SK-N-SH (cell line): Measurements from ENCODE around the gene IL10RB. TPM values are rescaled to one million over a fixed set of nuclear protein-coding genes. Genes with fewer than 3 reads are reported as not detected.

Source experiments
- CTCF ChIA-PET: fragments of 300-600, 350-600 bp; formaldehyde crosslinking; extraction: SDS; loops from one replicate; lab custom pipeline; 2021; lab: Yijun Ruan, JAX
- POLR2A ChIA-PET: fragments of 350-600 bp; sonication (Branson Sonifier 250); formaldehyde crosslinking; extraction: SDS; loops from one replicate; lab custom pipeline; 2020; ENCODE audit warnings: antibody characterized with exemption, inconsistent platforms; lab: Yijun Ruan, JAX
- DNase-seq: peaks from one replicate; pipeline ENCODE4 v3.0.0; 2012
- H2AFZ ChIP-seq: fragments of 200-600 bp; sonication (generic); 2 replicates; pipeline ENCODE4 v1.8.1; 2016; ENCODE audit warnings: antibody characterized with exemption, mild to moderate bottlenecking, low read depth
- H3F3A ChIP-seq: fragments of 200-600 bp; sonication (generic); replicated peaks from 2 replicates; pipeline ENCODE3; 2016; ENCODE audit warnings: antibody characterized with exemption, mild to moderate bottlenecking; ENCODE audit not compliant: insufficient read depth
- H3K27ac ChIP-seq, 2 experiments: fragments of 200-500 bp in 1 of 2; fragments of 200-600 bp in 1 of 2; sonication (Bioruptor generic) in 1 of 2; sonication (generic), shearing (Covaris generic) in 1 of 2; 2 replicates each; pipeline versions ENCODE4 v1.5.1 to v1.6.1; 2014 to 2016; ENCODE audit warnings: low read depth in 2 of 2, inconsistent platforms in 1 of 2, low read length in 1 of 2, mild to moderate bottlenecking in 1 of 2, mixed read lengths in 1 of 2
- H3K27me3 ChIP-seq: fragments of 200-600 bp; sonication (generic), shearing (Covaris generic); 2 replicates; pipeline ENCODE4 v1.6.1; 2016; ENCODE audit warnings: mixed run types; ENCODE audit not compliant: insufficient read depth
- H3K36me3 ChIP-seq, 2 experiments: fragments of 200-500 bp in 1 of 2; fragments of 200-600 bp in 1 of 2; sonication (Bioruptor generic) in 1 of 2; sonication (generic) in 1 of 2; replicated peaks in 1 of 2; 2 replicates each; pipeline versions ENCODE3 to v1.5.1; 2014 to 2016; ENCODE audit warnings: low read length in 1 of 2, mild to moderate bottlenecking in 1 of 2; ENCODE audit not compliant: insufficient read depth in 2 of 2, control insufficient read depth in 1 of 2
- H3K4me1 ChIP-seq, 2 experiments: fragments of 200-500 bp in 1 of 2; fragments of 200-600 bp in 1 of 2; sonication (Bioruptor generic) in 1 of 2; sonication (generic), shearing (Covaris generic) in 1 of 2; 2 replicates each; pipeline versions ENCODE4 v1.5.1 to v1.6.1; 2014 to 2016; ENCODE audit warnings: low read depth in 1 of 2, low read length in 1 of 2, mixed run types in 1 of 2; ENCODE audit not compliant: insufficient read depth in 2 of 2, control insufficient read depth in 1 of 2
- H3K4me2 ChIP-seq: fragments of 200-600 bp; sonication (generic), shearing (Covaris generic); 2 replicates; pipeline ENCODE4 v1.6.1; 2017; ENCODE audit warnings: mixed run types
- H3K4me3 ChIP-seq, 2 experiments: fragments of 200-500 bp in 1 of 2; fragments of 200-600 bp in 1 of 2; sonication (Bioruptor generic) in 1 of 2; sonication (generic), shearing (Covaris generic) in 1 of 2; 2 replicates each; pipeline versions ENCODE4 v1.5.1 to v1.8.1; 2014 to 2016; ENCODE audit warnings: low read depth in 2 of 2, inconsistent platforms in 1 of 2, low read length in 1 of 2, mild to moderate bottlenecking in 1 of 2, mixed read lengths in 1 of 2, moderate library complexity in 1 of 2
- H3K79me2 ChIP-seq: fragments of 200-600 bp; sonication (generic); 2 replicates; pipeline ENCODE4 v1.8.1; 2017; ENCODE audit warnings: mild to moderate bottlenecking; ENCODE audit not compliant: insufficient read depth
- H3K9ac ChIP-seq: fragments of 200-600 bp; sonication (generic); 2 replicates; pipeline ENCODE4 v1.6.1; 2017; ENCODE audit warnings: mixed run types
- H3K9me2 ChIP-seq: fragments of 200-600 bp; sonication (generic); 2 replicates; pipeline ENCODE4 v1.6.1; 2017; ENCODE audit warnings: mixed run types
- H3K9me3 ChIP-seq: fragments of 200-600 bp; sonication (generic); 2 replicates; pipeline ENCODE4 v1.6.1; 2017; ENCODE audit warnings: mixed run types, mild to moderate bottlenecking, moderate library complexity
- H4K20me1 ChIP-seq: fragments of 200-600 bp; sonication (generic); 2 replicates; pipeline ENCODE4 v1.6.1; 2017; ENCODE audit warnings: mild to moderate bottlenecking, mixed run types; ENCODE audit not compliant: insufficient read depth
- CHD2 ChIP-seq: fragments of 150-350 bp; IDR thresholded peaks from 2 replicates; pipeline ENCODE4 v1.6.1; 2018; ENCODE audit warnings: low read length; ENCODE audit not compliant: partially characterized antibody
- ELF1 ChIP-seq: IDR thresholded peaks from 2 replicates; pipeline ENCODE4 v1.4.0; 2012
- EP300 ChIP-seq, 2 experiments: IDR thresholded peaks; 2 replicates each; pipeline versions ENCODE4 v1.4.0 to v1.6.1; 2012; ENCODE audit warnings: borderline replicate concordance in 1 of 2, low read depth in 1 of 2, low read length in 1 of 2
- FOXJ3 ChIP-seq: sonication (generic); formaldehyde crosslinking; IDR thresholded peaks from 2 replicates; pipeline ENCODE4 v1.5.1; 2020; ENCODE audit warnings: mild to moderate bottlenecking, missing genetic modification reagents
- GABPA ChIP-seq: IDR thresholded peaks from 2 replicates; pipeline ENCODE4 v1.4.0; 2012; ENCODE audit warnings: low read depth, mild to moderate bottlenecking
- GATA2 ChIP-seq: sonication (generic); formaldehyde crosslinking; IDR thresholded peaks from 2 replicates; pipeline ENCODE4 v1.5.0; 2020; ENCODE audit warnings: mild to moderate bottlenecking, missing genetic modification reagents
- JUND ChIP-seq: IDR thresholded peaks from 2 replicates; pipeline ENCODE4 v1.4.0; 2012
- MEF2A ChIP-seq: IDR thresholded peaks from 2 replicates; pipeline ENCODE4 v1.4.0; 2012; ENCODE audit warnings: low read depth, borderline replicate concordance
- MXI1 ChIP-seq: IDR thresholded peaks from 2 replicates; pipeline ENCODE4 v1.6.1; 2012; ENCODE audit warnings: mild to moderate bottlenecking, low read depth, low read length, improper control_type of control experiment
- NFIC ChIP-seq: IDR thresholded peaks from 2 replicates; pipeline ENCODE4 v1.4.0; 2012; ENCODE audit warnings: borderline replicate concordance
- NRF1 ChIP-seq: IDR thresholded peaks from 2 replicates; pipeline ENCODE4 v1.6.1; 2012; ENCODE audit warnings: low read depth, mild to moderate bottlenecking, low read length
- POLR2AphosphoS5 ChIP-seq: IDR thresholded peaks from 2 replicates; pipeline ENCODE4 v1.6.1; 2012; ENCODE audit warnings: low read depth, low read length
- RAD21 ChIP-seq: IDR thresholded peaks from 2 replicates; pipeline ENCODE4 v1.6.1; 2012; ENCODE audit warnings: mild to moderate bottlenecking, low read length
- RCOR1 ChIP-seq: fragments of 150-350 bp; IDR thresholded peaks from 2 replicates; pipeline ENCODE4 v1.6.1; 2017; ENCODE audit warnings: antibody characterized with exemption, low read length
- RFX5 ChIP-seq: IDR thresholded peaks from 2 replicates; pipeline ENCODE4 v1.6.1; 2012; ENCODE audit warnings: mild to moderate bottlenecking, improper control_type of control experiment, low read length
- SMC3 ChIP-seq: IDR thresholded peaks from 2 replicates; pipeline ENCODE4 v1.6.1; 2012; ENCODE audit warnings: low read depth, low read length, improper control_type of control experiment
- TAF1 ChIP-seq: IDR thresholded peaks from 2 replicates; pipeline ENCODE4 v1.6.1; 2012; ENCODE audit warnings: low read depth, mild to moderate bottlenecking, low read length, moderate library complexity, borderline replicate concordance
- TCF12 ChIP-seq: IDR thresholded peaks from 2 replicates; pipeline ENCODE4 v1.4.0; 2012
- TEAD4 ChIP-seq: IDR thresholded peaks from 2 replicates; pipeline ENCODE4 v1.4.0; 2012; ENCODE audit warnings: mild to moderate bottlenecking, borderline replicate concordance; ENCODE audit not compliant: insufficient read depth
- WGBS: methylation state at CpG from one replicate; pipeline ENCODE4 v1.1.6; 2017; ENCODE audit warnings: low lambda C conversion rate; 5-methylcytosine and 5-hydroxymethylcytosine counted together
- polyA plus RNA-seq, 3 experiments: library from polyadenylated mRNA; depleted of rRNA; stranded (reverse); fragments of >200 nt; gene quantifications; 2 replicates each; pipeline ENCODE4 v1.2.3, GENCODE V29; 2012
- TF ChIP-seq, protein P1 (sequence below): IDR thresholded peaks from 2 replicates; pipeline ENCODE4 v1.4.0; 2012; ENCODE audit warnings: low read depth, borderline replicate concordance
- TF ChIP-seq, protein P2 (sequence below): IDR thresholded peaks from 2 replicates; pipeline ENCODE4 v1.4.0; 2012; ENCODE audit warnings: low read depth
- TF ChIP-seq, protein P3 (sequence below): IDR thresholded peaks from 2 replicates; pipeline ENCODE4 v1.4.0; 2012; ENCODE audit warnings: low read depth, borderline replicate concordance
- TF ChIP-seq, protein P4 (sequence below): IDR thresholded peaks from 2 replicates; pipeline ENCODE4; 2012

Gene IL10RB
- polyA plus RNA-seq, 1 of the 3 experiments (the other 2 are of a cell fraction), result 20.1 TPM

DNA sequence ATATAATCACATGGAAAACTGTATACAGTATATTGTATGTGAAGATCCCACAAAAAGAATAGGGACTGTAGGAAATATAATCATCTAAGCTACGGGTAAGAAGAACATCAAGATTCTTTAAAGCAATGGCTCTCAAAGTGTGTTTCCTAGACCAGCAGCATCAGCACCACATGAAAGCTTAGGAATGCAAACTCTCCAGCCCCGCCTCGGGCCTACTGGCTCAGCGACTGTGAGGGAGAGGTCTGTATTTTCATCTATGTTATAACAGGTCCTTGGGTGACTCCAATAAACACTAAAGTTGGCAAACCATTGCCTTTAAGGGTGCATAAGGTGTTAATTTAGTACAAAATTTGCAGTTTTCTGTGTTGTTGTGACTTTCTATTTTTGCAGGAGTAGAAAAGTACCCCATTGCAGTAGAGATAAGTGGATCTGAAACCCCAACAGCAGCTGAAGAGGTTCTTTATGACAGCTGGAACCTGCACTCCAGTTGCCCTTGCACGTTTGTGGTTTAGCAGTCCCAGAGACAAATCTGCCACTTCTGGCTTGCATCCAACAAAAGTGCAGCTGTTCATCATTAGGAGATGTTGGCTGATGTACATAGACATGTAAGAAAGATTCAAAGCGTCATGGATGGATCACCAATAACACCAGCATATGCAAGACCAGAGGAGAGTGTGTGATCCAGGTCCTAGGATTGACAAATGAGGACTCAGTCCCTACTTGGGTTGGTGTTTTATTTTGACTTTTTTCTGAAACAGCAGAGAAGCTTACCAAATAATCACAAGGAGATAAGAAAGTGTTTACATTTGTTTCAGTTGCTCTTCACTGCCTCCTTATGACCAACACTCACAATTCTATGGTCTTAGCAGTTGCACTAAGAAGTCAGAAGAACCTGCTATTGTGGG lies 42.7 kb downstream of the IL10RB start:
- Histone ChIP-seq H3K27me3 (no peaks in the 10 kb centered on the region), H3K4me3 (no peak overlapping the region), H3K9ac (no peak overlapping the region), H3K9me2 (no peaks in the 10 kb centered on the region), H3K36me3 (no peaks in the 10 kb centered on the region), H3K27ac (peak overlapping the region in 1 of 2 experiments; percentile 58; a peak in 2 of 4 replicates), H4K20me1 (no peaks in the 10 kb centered on the region), H2AFZ (no peak overlapping the region), H3K9me3 (peaks cover 7% of the 10 kb centered on the region; the same call in 1 of the 2 replicates), H3K4me1 (peaks cover 0 to 7% of the 10 kb centered on the region in 2 experiments; a peak in 2 of 4 replicates), H3F3A (no peaks in the 10 kb centered on the region), H3K79me2 (no peaks in the 10 kb centered on the region), H3K4me2 (no peak overlapping the region)
- ChIA-PET CTCF (interaction anchor here (0.7 to 1.7 kb wide), 9 partner anchors 9 to 109 kb away, joined by 3 to 5 read pairs (median 3); partner anchors contain the start of gene IFNAR2), POLR2A (interaction anchor here (1.1 to 1.2 kb wide), 2 partner anchors 16 to 171 kb away, joined by 4 to 5 read pairs; partner anchors contain the start of genes IFNAR1 and TMEM50B)
- DNase-seq, result peak; percentile 47
- TF ChIP-seq MXI1 (peak; percentile 41; the same call in 1 of the 2 replicates), GABPA (no peak), NFIC (no peak), CHD2 (peak; percentile 36), GATA2 (CRISPR knock-in tag) (peak; percentile 50; the same call in 1 of the 2 replicates), TCF12 (0 out of 2 replicates have a peak, but pooled peaks have one; percentile 44), RCOR1 (peak; percentile 63; the same call in 1 of the 2 replicates), EP300 (IDR thresholded peaks at IDR 0.05; ENCODE audit: borderline replicate concordance in 1 of 2, low read depth in 1 of 2, low read length in 1 of 2) (peak in 1 of 2 experiments; percentile 47; a peak in 2 of 4 replicates), FOXJ3 (CRISPR knock-in tag) (0 out of 2 replicates have a peak, but pooled peaks have one; percentile 26)
- TF ChIP-seq, protein P1, sequence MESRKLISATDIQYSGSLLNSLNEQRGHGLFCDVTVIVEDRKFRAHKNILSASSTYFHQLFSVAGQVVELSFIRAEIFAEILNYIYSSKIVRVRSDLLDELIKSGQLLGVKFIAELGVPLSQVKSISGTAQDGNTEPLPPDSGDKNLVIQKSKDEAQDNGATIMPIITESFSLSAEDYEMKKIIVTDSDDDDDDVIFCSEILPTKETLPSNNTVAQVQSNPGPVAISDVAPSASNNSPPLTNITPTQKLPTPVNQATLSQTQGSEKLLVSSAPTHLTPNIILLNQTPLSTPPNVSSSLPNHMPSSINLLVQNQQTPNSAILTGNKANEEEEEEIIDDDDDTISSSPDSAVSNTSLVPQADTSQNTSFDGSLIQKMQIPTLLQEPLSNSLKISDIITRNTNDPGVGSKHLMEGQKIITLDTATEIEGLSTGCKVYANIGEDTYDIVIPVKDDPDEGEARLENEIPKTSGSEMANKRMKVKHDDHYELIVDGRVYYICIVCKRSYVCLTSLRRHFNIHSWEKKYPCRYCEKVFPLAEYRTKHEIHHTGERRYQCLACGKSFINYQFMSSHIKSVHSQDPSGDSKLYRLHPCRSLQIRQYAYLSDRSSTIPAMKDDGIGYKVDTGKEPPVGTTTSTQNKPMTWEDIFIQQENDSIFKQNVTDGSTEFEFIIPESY, result no peak
- 24% methylated on average over 6 of the region's 6 CpGs for WGBS

DNA sequence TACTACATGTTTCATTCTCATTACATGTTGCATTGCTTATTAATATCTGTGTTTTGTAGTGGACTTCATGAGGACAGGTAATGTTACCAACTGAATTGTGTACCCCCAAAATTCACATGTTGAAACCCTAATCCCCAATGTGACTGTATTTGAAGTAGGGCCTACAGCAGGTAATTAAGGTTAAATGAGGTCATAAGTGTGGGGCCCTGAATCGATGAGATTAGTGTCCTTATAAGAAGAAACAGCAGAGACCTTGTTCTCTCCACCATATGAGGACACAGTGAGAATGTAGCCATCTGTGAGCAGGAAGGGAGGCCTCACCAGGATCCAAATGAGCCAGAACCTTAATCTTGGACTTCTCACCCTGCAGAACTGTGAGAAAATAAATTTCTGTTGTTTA lies 43.6 kb downstream of the IL10RB start:
- Histone ChIP-seq H4K20me1 (no peaks in the 10 kb centered on the region), H3K27ac (no peak overlapping the region), H3K27me3 (no peaks in the 10 kb centered on the region), H3K79me2 (no peaks in the 10 kb centered on the region), H3K4me2 (no peak overlapping the region), H3K36me3 (no peaks in the 10 kb centered on the region), H3K9me2 (no peaks in the 10 kb centered on the region), H3K4me1 (peaks cover 0 to 7% of the 10 kb centered on the region in 2 experiments; a peak in 2 of 4 replicates), H3F3A (no peaks in the 10 kb centered on the region), H3K4me3 (no peak overlapping the region), H3K9me3 (peaks cover 7% of the 10 kb centered on the region; the same call in 1 of the 2 replicates), H2AFZ (no peak overlapping the region), H3K9ac (no peak overlapping the region)
- no peak for DNase-seq
- ChIA-PET POLR2A (interaction anchor here (1.2 kb wide), 1 partner anchor 15 kb away, joined by 5 read pairs; the partner anchor contains the start of gene IFNAR1), CTCF (interaction anchor here (1.0 to 1.7 kb wide), 3 partner anchors 10 to 110 kb away, joined by 4 to 5 read pairs (median 4); partner anchors contain the start of gene IFNAR2)
- WGBS, result 0% methylated on average over 1 of the region's 1 CpG
- TF ChIP-seq RAD21, result no peak
- TF ChIP-seq, protein P2, sequence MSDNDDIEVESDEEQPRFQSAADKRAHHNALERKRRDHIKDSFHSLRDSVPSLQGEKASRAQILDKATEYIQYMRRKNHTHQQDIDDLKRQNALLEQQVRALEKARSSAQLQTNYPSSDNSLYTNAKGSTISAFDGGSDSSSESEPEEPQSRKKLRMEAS, result no peak
- TF ChIP-seq MXI1, result no peak
- TF ChIP-seq TAF1, result no peak
- TF ChIP-seq GATA2 (CRISPR knock-in tag), result no peak
- no peak for TF ChIP-seq NRF1
- no peak for TF ChIP-seq EP300 (IDR thresholded peaks at IDR 0.05; ENCODE audit: borderline replicate concordance in 1 of 2, low read depth in 1 of 2, low read length in 1 of 2)
- no peak for TF ChIP-seq RCOR1
- no peak for TF ChIP-seq GABPA
- TF ChIP-seq, protein P3, sequence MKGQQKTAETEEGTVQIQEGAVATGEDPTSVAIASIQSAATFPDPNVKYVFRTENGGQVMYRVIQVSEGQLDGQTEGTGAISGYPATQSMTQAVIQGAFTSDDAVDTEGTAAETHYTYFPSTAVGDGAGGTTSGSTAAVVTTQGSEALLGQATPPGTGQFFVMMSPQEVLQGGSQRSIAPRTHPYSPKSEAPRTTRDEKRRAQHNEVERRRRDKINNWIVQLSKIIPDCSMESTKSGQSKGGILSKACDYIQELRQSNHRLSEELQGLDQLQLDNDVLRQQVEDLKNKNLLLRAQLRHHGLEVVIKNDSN, result no peak
- TF ChIP-seq SMC3, result no peak
- no peak for TF ChIP-seq POLR2AphosphoS5
- no peak for TF ChIP-seq MEF2A
- TF ChIP-seq JUND, result no peak
- TF ChIP-seq TEAD4, result no peak
- no peak for TF ChIP-seq ELF1
- no peak for TF ChIP-seq RFX5
- TF ChIP-seq, protein P4, sequence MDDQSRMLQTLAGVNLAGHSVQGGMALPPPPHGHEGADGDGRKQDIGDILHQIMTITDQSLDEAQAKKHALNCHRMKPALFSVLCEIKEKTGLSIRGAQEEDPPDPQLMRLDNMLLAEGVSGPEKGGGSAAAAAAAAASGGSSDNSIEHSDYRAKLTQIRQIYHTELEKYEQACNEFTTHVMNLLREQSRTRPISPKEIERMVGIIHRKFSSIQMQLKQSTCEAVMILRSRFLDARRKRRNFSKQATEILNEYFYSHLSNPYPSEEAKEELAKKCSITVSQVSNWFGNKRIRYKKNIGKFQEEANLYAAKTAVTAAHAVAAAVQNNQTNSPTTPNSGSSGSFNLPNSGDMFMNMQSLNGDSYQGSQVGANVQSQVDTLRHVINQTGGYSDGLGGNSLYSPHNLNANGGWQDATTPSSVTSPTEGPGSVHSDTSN, result no peak
